ENCODE results near the gene ARHGAP27. TPM values are rescaled to one million over a fixed set of nuclear protein-coding genes. Genes with fewer than 3 reads are reported as not detected.

The ARHGAP27 gene
- total and polyA plus RNA-seq, 2 of the 13 experiments (the other 11 are each of a cell fraction or from before 2014, with no cell fraction given): 15.5 to 18.9 TPM

GRCh38 chr17:45384789-45385262, 47.8 kb downstream of the ARHGAP27 start (continued):
- TF ChIP-seq, protein P1, sequence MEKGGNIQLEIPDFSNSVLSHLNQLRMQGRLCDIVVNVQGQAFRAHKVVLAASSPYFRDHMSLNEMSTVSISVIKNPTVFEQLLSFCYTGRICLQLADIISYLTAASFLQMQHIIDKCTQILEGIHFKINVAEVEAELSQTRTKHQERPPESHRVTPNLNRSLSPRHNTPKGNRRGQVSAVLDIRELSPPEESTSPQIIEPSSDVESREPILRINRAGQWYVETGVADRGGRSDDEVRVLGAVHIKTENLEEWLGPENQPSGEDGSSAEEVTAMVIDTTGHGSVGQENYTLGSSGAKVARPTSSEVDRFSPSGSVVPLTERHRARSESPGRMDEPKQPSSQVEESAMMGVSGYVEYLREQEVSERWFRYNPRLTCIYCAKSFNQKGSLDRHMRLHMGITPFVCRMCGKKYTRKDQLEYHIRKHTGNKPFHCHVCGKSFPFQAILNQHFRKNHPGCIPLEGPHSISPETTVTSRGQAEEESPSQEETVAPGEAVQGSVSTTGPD (CRISPR knock-in tag; IDR thresholded peaks at IDR 0.05): no peak
- TF ChIP-seq, protein P2, sequence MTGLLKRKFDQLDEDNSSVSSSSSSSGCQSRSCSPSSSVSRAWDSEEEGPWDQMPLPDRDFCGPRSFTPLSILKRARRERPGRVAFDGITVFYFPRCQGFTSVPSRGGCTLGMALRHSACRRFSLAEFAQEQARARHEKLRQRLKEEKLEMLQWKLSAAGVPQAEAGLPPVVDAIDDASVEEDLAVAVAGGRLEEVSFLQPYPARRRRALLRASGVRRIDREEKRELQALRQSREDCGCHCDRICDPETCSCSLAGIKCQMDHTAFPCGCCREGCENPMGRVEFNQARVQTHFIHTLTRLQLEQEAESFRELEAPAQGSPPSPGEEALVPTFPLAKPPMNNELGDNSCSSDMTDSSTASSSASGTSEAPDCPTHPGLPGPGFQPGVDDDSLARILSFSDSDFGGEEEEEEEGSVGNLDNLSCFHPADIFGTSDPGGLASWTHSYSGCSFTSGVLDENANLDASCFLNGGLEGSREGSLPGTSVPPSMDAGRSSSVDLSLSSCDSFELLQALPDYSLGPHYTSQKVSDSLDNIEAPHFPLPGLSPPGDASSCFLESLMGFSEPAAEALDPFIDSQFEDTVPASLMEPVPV (CRISPR knock-in tag; IDR thresholded peaks at IDR 0.05): no peak
- TF ChIP-seq, protein P3, sequence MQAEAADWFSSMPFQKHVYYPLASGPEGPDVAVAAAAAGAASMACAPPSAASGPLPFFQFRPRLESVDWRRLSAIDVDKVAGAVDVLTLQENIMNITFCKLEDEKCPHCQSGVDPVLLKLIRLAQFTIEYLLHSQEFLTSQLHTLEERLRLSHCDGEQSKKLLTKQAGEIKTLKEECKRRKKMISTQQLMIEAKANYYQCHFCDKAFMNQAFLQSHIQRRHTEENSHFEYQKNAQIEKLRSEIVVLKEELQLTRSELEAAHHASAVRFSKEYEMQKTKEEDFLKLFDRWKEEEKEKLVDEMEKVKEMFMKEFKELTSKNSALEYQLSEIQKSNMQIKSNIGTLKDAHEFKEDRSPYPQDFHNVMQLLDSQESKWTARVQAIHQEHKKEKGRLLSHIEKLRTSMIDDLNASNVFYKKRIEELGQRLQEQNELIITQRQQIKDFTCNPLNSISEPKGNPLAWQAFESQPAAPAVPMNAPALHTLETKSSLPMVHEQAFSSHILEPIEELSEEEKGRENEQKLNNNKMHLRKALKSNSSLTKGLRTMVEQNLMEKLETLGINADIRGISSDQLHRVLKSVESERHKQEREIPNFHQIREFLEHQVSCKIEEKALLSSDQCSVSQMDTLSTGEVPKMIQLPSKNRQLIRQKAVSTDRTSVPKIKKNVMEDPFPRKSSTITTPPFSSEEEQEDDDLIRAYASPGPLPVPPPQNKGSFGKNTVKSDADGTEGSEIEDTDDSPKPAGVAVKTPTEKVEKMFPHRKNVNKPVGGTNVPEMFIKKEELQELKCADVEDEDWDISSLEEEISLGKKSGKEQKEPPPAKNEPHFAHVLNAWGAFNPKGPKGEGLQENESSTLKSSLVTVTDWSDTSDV (CRISPR knock-in tag; IDR thresholded peaks at IDR 0.05): no peak
- TF ChIP-seq, protein P4, sequence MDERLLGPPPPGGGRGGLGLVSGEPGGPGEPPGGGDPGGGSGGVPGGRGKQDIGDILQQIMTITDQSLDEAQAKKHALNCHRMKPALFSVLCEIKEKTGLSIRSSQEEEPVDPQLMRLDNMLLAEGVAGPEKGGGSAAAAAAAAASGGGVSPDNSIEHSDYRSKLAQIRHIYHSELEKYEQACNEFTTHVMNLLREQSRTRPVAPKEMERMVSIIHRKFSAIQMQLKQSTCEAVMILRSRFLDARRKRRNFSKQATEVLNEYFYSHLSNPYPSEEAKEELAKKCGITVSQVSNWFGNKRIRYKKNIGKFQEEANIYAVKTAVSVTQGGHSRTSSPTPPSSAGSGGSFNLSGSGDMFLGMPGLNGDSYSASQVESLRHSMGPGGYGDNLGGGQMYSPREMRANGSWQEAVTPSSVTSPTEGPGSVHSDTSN (CRISPR knock-in tag; IDR thresholded peaks at IDR 0.05): no peak
- TF ChIP-seq ZNF687 (CRISPR knock-in tag; IDR thresholded peaks at IDR 0.05): peak; percentile 31

Data from HepG2 (cell line).